Measurements from ENCODE around the gene ZNF234.
"Not testable (repeated sequence)": the region's sequence is repeated elsewhere in the genome, so short reads cannot be mapped to it uniquely, and the experiment has no call there.

ZNF234 gene

DNA sequence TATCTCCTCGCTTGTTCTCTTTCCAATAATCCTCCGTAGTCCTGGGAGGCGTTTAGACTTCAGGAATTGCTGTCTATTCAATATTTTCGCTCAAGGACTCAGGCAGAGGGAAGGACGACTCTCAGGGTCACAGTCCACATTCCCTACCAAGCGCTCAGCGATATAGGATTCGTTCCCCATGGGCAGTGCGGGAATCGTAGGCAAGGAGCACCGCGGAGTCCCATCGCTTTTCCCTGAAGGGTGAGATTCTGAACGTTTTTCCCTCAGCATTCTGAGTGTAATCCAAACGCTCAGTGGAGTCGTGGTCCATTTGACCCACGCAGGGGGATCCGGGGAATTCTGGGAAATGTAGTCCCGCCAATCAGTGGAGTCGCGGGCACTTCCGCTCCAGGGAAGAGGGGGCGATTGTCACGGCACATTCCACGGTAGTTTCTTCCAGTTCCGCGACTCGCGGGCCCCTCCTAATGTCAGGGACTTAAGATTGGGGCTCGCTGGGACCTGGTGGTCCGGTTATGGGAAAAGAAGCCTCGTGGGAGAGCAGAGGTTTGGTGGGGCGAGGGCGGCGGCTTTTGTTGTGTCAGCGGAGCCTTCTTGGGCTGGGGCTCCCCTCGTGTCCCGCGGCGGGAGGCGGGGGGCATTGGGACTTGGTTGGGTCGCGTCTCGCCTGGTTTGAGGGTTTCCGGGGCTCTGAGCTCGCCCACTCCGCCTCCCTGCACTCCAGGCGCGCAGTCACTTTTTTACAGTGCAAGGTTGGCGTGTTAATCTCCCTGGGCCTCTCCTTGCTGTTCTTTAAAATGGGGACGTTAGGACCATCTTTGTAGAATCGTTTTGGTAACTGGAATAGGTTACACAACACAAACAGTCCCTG is at the start of gene ZNF234:
Gene ZNF234, plus strand, starts transcription at position 364 of the 868 bp plus-strand sequence. CDS start 3,079 bp downstream, outside the sequence.
- DNase-seq, result no peak

DNA sequence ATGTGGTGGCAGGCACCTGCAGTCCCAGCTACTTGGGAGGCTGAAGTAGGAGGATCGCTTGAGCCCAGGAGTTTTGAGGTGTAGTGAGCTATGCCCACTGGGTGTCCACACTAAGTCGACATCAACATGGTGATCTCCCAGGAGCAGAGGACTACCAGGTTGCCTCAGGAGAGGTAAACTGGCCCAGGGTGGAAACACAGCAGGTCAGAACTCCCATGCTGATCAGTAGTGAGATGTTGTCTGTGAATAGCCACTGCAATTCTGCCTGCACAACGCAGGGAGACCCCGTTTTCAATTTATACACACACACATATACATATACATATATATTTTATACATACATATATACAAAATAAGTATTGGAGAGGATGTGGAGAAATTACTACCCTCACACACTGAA is 49.2 kb upstream of the ZNF234 start:
- no peak for DNase-seq

DNA sequence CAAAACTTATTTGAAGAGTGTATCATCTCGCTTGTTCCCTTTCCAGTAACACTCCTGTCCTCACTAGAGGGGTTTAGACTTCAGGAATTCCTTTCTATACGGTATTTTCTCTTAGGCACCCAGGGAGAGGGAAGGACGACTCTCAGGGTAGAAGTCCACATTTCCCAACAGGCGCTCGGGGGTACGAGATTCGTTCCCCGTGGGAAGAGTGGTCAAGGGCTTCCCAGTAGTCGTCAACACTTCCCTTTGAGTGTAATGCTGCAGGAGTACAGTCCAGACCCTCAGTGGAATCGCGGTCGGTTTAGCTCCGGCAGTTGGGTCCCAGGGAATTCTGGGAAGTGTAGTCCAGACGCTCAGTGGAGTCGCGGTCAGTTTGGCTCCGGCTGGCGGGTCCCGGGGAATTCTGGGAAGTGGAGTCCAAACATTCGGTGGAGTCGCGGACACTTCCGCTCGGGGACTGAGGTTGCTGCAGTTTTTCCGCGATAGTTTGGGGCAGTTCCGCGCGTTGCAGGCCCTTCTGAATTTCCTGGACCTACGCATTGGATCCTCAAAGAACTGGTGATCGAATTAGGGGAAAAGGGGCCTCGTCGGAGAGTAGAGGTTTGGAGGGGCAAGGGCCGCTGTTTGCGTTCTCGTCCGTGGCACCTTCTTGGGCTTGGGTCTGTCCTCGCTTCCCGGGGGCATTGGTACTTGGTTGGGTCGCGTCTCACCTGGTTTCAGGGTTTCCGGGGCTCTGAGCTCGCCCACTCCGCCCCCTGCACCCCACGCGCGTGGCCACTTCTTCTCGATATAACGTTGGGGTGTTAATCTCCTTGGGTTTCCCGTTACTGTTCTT is 47.2 kb upstream of the ZNF234 start, which contains the start of gene ZNF224:
Gene ZNF224, plus strand, starts transcription at position 431 of the 835 bp plus-strand sequence. CDS start 3,513 bp downstream, outside the sequence.
- DNase-seq, result peak; percentile 39

DNA sequence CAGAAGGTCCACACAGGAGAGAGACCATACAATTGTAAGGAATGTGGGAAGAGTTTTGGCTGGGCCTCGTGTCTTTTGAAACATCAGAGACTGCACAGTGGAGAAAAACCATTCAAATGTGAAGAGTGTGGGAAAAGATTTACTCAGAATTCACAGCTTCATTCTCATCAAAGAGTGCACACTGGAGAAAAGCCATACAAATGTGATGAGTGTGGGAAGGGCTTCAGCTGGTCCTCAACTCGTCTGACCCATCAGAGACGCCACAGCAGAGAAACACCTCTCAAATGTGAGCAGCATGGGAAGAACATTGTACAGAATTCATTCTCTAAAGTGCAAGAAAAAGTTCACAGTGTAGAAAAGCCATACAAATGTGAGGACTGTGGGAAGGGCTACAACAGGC is 33.6 kb upstream of the ZNF234 start:
- no peak for DNase-seq

DNA sequence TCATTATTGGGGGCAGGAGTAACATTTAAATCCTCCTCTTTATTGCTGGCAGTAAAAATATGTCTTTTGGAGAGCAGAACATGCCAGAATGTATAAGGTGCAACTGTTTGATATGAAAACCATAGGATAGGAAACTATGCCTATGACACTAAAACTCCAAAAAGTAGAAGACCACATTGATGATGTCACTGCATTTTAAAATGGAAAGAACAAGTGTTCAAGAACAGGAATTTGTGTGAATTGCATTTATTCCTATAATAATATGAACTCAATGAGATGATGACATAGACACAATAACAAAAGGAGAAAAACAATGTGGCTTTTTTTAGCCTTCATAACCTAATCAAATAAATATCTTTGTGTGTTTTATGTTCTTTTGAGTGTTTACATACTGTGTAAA is 31.9 kb upstream of the ZNF234 start:
- no peak for DNase-seq

DNA sequence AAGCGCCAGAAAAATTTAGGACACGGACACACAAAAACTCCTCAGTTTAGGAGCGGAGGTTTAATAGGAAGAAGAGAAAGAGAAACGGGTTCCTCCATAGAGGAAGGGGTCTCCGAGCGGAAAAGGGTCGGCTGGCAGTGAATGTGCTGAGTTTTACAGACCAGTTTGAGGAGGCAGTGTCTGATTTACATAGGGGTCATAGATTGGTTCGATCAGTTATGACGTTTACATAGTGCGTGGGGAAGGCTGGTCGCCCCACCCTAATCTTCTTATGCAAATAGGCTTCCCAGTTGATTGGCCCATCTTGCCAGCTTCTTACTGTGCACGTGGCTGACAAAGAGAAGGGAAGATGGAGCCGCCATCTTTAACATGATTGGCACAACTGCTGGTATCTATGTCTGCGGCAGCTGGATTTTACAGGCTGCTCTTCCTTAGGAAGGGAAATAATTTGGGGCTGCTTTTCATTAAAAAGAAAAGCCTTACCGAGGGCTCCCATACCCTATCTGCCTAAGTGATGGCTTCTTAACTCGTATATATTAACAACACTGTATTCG is 29.4 kb upstream of the ZNF234 start:
- DNase-seq, result no peak

DNA sequence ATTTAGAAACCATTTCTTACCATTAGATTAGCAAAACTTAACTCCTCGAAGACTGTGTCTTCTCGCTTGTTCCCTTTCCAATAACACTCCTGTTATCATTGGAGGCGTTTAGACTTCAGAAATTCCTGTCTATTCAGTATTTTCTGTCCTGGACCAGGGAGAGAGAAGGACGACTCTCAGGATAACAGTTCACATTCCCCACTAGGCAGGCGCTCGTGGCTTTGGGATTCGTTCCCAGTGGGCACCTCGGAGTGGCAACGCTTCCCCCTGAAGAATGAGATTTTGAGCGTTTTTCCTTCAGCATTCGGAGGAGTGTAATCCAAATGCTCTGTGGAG is 28.6 kb upstream of the ZNF234 start:
- no peak for DNase-seq

DNA sequence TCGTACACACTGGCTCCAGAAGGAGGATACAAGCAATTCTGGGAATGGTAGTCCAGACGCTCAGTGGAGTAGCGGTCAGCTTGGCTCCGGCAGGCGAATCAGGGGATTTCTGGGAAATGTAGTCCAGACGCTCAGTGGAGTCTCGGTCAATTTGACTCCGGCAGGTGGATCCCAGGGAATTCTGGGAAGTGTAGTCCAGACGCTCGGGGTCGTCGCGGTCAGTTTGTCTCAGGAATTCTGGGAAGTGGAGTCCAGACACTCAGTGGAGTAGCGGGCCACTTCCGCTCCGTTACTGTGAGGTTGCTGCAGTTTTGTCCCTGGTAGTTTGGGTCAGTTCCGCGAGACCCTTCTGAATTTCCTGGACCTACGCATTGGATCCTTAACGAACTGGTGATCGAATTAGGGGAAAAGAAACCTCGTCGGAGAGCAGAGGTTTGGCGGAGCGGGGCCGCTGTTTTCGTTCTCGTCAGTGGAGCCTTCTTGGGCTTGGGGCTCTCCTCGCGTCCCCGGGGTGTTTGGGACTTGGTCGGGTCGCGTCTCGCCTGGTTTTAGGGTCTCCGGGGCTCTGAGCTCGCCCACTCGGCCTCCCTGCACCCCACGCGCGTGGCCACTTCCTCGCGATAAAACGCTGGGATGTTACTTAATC is 28.1 kb upstream of the ZNF234 start, which contains the start of gene ZNF225:
Gene ZNF225, plus strand, starts transcription at position 262 of the 646 bp plus-strand sequence. CDS start 2,429 bp downstream, outside the sequence.
- peak; percentile 82 for DNase-seq

DNA sequence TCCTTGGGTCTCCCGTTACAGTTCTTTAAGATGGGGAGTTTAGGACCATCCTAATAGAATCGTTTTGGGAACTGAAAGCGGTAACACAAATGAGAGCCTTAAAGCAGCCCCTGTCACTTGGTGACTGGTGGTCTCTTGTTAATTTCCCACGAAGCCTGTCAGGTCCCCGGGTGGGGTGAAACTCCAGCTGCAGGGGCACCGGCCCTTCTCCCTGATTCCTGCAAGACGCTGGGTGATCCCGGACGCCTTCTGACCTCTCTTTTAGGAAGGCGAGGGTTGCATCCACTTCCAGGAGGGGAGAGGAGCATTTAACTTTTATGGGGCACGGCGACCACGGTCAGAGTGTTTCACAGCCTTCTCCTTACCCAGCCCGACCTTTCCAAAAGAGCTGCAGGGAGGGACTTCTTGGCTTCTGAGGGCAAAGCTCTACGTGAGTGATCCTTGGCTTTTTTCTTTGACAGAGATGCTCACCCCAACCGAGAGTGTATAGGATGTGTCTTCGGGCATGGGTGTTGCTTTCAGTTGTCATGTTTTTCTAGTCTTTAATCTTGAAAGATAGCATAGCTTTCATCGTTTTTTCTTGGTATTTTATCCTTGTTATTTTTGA is 27.5 kb upstream of the ZNF234 start:
- DNase-seq, result no peak

DNA sequence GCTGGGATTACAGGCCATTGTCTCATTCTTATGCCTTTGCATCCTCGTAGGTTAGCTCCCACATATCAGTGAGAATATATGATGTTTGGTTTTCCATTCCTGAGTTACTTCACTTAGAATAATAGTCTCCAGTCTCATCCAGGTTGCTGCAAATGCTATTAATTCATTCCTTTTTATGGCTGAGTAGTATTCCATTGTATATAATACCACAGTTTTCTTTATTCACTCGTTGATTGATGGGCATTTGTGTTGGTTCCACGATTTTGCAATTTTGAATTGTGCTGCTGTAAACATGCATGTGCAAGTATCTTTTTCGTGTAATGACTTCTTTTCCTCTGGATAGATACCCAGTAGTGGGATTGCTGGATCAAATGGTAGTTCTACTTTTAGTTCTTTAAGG is 20.2 kb upstream of the ZNF234 start:
- not testable (repeated sequence) for DNase-seq

DNA sequence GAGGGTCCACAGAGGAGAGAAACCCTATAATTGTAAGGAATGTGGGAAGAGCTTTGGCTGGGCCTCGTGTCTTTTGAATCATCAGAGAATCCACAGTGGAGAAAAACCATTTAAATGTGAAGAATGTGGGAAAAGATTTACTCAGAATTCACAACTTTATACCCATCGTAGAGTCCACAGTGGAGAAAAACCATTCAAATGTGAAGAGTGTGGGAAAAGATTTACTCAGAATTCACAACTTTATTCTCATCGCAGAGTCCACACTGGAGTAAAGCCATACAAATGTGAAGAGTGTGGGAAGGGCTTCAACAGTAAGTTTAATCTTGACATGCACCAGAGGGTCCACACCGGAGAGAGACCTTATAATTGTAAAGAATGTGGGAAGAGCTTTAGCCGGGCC is 9.4 kb upstream of the ZNF234 start:
- no peak for DNase-seq

DNA sequence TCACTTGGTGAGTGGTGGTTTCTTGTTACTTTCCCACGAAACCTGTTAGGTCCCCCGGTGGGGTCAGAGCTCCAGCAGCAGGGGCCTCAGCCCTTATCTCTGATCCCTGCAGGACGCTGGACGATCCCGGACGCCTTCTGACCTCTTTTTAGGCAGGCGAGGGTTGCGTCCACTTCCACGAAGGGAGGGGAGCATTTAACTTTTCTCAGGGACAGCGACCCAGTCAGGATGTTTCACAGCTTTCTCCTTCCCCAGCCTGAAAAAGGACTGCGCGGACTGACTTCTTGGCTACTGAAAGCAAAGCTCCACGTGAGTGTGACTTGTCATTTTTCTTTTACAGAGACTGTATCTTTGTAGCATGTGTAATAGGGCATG is 692 bp downstream of the ZNF234 start:
- no peak for DNase-seq

DNA sequence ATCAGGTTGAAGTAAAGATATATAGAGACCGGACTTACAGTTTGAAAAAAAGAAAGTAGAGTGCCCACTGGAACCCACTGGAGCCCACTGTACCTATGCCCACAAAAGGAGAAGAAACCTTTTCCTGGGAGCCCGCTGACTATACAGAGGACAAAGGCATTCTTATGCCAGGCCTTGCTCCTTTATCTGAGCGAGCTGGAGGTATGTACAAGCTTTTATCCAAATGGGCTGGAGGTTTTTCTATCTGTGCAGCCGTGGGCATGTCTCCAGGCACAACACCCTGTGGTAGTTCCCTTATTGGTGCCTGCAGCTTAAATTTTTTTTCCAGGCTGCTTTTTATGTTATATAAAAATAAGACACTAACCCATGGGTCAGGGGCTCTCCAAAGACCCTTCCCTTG is 8.4 kb downstream of the ZNF234 start:
- DNase-seq, result no peak

DNA sequence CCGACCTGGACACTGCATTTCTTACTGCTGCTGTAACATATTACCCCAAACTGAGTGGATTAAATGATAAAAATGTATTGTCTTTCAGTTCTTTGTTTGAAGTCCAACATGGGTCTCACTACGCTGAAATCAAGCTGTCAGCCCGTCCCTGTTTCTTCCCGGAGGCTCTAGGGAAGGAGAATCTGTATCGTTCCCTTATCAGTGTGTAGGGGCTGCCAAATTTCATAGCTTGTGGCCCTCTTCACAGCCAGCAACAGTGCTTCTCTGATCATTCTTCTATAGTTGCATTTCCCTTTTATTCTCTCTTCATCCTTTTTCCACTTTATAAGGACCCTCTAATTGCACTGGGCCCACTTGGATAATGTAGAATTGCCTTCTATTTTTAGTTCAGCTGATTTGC is 10.1 kb downstream of the ZNF234 start:
- DNase-seq, result no peak

DNA sequence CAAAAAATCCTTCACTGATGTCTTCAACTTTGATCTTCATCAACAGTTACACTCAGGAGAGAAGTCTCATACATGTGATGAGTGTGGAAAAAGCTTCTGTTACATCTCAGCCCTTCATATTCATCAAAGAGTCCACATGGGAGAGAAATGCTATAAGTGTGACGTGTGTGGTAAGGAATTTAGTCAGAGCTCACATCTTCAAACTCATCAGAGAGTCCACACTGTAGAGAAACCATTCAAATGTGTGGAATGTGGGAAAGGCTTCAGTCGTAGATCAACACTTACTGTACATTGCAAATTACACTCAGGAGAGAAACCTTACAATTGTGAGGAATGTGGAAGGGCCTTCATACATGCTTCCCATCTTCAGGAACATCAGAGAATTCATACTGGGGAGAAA is 15.1 kb downstream of the ZNF234 start:
- no peak for DNase-seq

DNA sequence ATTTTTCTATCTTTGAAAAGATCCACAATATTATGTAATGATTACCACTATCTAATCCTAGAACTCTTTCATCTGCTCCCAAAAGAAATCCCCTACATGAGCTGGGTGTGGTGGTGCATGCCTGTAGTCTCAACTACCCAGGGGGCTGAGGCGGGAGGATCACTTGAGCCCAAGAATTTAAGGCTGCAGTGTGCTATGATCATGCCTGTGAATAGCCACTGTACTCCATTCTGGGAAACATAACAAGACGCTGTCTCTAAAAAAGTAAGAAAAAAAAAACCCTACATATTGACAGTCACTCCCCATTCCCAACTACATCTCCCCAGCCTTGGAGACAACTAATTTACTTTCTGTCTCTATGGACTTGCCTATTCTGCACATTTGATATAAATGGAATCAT is 22.4 kb downstream of the ZNF234 start:
- no peak for DNase-seq

DNA sequence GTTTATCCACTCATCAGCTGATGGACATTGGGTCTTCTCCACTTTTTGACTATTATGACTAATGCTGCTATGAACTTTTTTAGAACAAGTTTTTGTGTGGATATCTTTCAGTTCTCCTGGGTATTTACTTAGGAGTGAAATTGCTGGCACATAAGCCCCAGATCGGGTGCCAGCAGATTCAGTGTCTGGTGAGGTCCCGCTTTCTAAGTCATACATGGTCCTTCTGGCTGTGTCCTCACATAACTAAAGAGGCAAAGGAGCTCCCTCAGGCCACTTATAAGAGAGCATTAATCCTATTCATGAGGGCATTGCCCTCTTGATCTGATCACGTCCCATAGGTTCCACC is 22.9 kb downstream of the ZNF234 start:
- DNase-seq, result no peak

DNA sequence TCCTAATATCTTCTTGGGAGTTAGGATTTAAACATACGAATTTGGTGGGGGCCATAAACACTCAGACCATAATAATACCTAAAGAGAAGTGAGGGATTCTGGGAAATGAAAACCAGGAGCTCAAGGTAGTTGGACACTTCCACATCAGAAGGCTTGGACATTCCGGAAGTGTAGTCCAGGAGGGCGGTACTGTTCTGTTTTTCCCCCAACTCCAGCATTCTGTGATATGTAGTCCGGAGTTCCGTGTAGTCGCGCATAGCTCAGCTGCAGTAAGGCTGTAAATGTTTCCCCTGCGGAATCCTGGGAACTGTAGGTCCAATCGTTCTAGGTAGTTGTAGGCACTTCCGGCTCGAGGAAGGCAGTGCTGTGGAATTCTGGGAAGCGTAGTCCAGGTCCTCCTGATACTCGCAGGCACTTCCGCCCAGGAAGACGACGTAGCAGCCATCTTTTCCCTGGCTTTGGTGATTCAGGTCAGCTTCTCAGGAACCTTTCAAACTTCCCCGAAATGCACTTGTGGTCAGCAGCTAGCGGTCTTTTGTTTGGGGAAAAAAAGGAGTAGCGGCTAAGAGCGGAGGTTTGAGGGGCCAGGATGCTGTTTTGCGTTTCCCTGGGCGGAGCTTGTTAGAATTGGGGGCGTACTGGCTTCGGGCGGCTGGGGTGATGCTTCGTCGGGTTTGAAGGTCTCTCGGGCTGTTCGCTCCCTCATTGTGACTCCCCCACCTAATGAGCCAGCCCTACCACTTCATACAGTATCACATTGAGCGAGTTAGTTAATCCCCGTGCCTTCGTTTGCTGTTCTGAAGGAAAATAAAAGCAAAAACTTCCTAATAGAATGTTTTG is 23.5 kb downstream of the ZNF234 start, which contains the start of gene ZNF226:
Gene ZNF226, plus strand, starts transcription at position 428 of the 840 bp plus-strand sequence. CDS start 4,981 bp downstream, outside the sequence.
- DNase-seq, result peak; percentile 92

DNA sequence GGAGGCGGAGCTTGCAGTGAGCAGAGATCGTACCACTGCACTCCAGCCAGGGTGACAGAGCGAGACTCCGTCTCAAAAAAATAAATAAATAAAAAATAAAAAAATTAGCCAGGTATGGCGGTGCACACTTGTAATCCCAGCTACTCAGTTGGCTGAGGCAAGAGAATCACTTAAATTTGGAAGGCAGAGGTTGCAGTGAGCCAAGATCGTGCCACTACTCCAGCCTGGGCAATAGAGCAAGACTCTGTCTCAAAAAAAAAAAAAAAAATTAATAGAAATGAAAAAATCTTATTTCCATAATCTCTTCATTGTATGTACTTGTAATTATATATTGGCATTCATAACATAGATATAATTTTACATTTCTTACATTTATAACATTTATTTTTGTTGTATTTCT is 29.3 kb downstream of the ZNF234 start:
- DNase-seq, result not testable (repeated sequence)

DNA sequence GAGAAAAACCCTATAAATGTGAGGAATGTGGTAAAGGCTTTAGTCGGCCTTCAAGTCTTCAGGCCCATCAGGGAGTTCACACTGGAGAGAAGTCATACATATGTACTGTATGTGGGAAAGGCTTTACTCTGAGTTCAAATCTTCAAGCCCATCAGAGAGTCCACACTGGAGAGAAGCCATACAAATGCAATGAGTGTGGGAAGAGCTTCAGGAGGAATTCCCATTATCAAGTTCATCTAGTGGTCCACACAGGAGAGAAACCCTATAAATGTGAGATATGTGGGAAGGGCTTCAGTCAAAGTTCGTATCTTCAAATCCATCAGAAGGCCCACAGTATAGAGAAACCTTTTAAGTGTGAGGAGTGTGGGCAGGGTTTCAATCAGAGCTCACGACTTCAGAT is 35.2 kb downstream of the ZNF234 start:
- DNase-seq, result no peak

DNA sequence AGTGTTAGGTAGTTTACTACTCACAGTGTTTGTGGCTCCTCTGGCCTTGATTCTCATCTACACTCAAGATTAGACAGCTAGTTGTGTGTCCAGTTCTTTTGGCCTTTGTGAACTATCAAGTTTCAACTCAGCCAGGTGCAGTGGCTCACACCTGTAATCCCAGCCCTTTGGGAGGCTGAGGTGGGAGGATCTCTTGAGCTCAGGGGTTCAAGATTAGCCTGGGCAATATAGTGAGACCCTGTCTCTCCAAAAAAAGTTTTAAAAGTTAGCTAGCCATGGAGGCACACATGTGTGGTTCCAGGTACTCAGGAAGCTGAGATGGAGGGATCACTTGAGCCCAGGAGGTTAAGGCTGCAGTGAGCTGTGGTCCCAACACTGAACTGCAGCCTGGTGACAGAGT is 39.6 kb downstream of the ZNF234 start:
- no peak for DNase-seq

DNA sequence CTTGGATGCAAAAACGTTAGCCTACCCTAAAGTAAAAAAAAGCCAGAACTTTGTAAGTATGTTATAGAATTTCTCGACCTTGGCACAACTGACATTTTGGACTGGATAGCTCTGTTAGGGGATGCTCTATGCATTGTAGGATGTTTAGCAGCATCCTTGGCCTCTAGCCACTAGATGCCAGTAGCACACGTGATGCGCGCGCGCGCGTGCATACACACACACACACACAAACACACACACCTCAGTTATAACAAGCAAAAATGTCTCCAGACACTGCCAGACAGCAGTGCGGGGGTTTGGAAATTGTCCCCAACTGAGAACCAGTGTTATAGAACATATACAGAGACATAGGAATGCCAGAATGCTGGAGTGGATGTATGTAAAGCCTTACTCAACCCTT is 40.8 kb downstream of the ZNF234 start:
- DNase-seq, result no peak
